Measurements from ENCODE around the gene SERPINA1. TPM values are rescaled to one million over a fixed set of nuclear protein-coding genes. Genes with fewer than 3 reads are reported as not detected.
"Not testable (repeated sequence)": the region's sequence is repeated elsewhere in the genome, so short reads cannot be mapped to it uniquely, and the experiment has no call there.

The SERPINA1 gene
- total RNA-seq, 2 experiments from 2014 or later, result 22.1 to 24.5 TPM

DNA sequence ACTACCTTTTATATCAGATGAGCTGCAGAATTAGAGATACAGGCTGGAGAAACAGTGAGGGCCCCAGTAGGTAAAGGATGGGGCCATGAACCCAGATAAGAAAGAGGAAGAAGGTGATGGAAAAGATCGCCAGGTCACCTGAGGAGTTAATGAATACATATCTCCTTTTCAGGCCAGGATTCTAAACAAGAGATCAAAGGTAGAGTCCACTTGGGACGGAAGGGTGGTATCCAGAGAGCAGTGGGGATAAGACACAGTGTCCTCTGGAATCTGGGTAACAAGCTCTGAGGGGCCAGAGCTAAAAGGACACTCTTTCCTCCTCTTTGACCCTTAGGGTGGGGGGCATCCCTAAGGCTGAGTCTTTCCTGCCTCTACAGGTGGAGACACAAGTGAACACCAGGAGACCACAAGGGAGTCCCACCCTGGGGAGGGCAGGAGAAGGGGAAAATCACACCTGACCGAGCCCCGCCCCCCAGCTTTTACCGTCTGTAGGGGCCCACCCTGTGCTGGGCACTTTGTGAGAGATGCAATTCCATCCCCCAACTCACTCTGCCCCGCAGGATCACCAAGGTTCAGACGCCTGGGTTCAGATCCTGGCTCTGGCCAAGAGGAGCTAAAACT lies 27.3 kb downstream of the SERPINA1 start:
- no peak for DNase-seq
- Mint-ChIP-seq H3K4me3 (no peak overlapping the region), H3K36me3 (no peaks in the 10 kb centered on the region), H3K4me1 (ENCODE audit: low read depth) (peaks cover 4% of the 10 kb centered on the region), H3K27me3 (peaks cover 16% of the 10 kb centered on the region), H3K27ac (no peak overlapping the region), H3K9me3 (no peaks in the 10 kb centered on the region)
- intact Hi-C loops (cut with micrococcal nuclease), result no loop called here
- POLR2A ChIA-PET, result no interaction called here
- CTCF ChIA-PET, result no interaction called here

DNA sequence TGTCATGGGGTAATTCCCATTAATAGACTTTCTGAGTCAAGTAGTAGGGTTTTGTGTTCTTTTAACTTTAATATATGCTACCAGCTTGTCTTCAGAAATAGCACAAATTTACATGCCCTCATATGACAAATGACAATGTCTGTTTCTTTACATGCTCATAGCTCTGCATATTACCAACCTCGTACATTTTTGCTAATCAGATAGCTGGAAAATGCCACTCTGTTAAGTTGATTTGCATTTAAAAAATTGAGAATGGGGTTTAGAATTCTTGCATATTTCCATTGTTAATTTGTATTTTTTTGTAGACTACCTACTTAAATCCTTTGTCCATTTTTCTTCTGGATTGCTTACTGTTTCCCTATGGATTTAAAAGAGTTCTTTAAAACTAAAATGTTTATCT lies 31.2 kb downstream of the SERPINA1 start:
- DNase-seq, result no peak
- Mint-ChIP-seq H3K27me3 (peaks cover 9% of the 10 kb centered on the region), H3K36me3 (peaks cover 8% of the 10 kb centered on the region), H3K27ac (no peak overlapping the region), H3K9me3 (peaks cover 17% of the 10 kb centered on the region), H3K4me1 (ENCODE audit: low read depth) (peaks cover 23% of the 10 kb centered on the region), H3K4me3 (no peak overlapping the region)
- CTCF ChIA-PET, result no interaction called here
- POLR2A ChIA-PET, result no interaction called here
- intact Hi-C loops (cut with micrococcal nuclease), result no loop called here

DNA sequence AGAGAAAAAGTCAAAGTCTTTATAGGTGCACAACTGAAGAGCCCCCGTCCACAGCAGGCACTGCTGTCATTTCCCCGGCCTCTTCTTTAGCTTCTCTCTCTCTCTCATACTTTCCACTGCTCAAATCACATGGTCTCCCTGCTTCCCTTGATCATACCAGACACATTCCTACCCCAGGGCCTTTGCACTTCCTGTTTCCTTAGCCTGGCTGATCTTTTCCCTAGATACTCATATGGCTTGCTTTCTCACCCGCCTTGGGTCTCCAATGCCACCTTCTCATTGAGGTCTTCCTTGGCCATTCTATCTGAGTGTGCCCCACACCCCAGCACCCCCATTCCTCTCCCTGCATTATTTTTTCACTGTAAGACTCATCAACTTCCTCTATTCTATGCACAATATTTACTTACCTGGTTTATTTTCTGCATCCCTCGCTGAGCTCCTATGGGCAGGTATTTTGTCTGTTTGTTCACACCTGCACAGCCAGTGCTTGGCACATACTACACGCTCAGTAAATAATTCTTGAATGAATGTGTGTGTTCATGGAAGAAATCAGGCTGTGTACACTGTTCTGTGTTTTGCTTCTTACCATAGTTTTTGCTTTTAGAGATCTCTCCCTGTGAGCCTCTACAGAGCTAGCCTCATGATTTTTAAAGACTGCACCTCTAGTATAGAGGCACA lies 31.9 kb downstream of the SERPINA1 start:
- POLR2A ChIA-PET, result interaction anchor here (0.5 kb wide), 1 partner anchor 10 kb away, joined by 3 read pairs; no protein-coding TSS in a partner anchor
- Mint-ChIP-seq H3K4me3 (no peak overlapping the region), H3K27ac (no peak overlapping the region), H3K27me3 (peaks cover 9% of the 10 kb centered on the region), H3K36me3 (peaks cover 11% of the 10 kb centered on the region), H3K9me3 (peaks cover 23% of the 10 kb centered on the region), H3K4me1 (ENCODE audit: low read depth) (peaks cover 26% of the 10 kb centered on the region)
- CTCF ChIA-PET, result no interaction called here
- no peak for DNase-seq
- intact Hi-C loops (cut with micrococcal nuclease), result no loop called here

DNA sequence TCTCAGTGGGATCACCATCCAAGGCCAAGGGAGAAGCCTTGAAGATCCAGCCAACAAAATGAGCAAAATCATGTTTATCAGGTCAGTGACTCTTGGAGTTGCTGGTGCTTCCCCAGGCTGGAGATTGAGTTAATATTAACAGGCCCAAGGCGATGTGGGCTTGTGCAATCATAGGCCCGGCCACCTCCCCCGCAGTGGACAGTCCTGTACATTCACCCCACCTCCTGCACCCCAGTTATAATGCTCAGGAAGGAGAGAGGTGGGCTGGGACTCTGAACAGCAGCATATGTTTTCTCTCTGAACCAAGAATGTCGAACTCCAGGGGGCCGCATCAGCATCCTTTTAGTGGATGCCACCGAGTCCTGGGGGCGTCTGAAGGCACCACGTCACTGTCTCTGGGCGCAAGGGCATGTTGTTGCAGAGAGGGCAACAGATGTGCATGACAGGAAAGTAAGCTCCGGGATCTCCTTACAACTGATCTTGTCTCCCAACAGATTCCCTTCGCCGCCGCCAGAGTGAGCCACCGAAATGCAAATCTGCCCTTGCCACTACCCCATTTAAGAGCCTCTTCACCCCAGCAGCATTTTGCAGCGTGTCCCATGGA lies 33.1 kb downstream of the SERPINA1 start:
- DNase-seq, result peak; percentile 51
- Mint-ChIP-seq H3K9me3 (peaks cover 23% of the 10 kb centered on the region), H3K36me3 (peaks cover 11% of the 10 kb centered on the region), H3K27me3 (peaks cover 9% of the 10 kb centered on the region), H3K4me3 (no peak overlapping the region), H3K4me1 (ENCODE audit: low read depth) (peaks cover 33% of the 10 kb centered on the region), H3K27ac (no peak overlapping the region)
- ChIA-PET CTCF (no interaction called here), POLR2A (interaction anchor here (1.6 kb wide), 1 partner anchor 9 kb away, joined by 4 read pairs; no protein-coding TSS in a partner anchor)
- intact Hi-C loops (cut with micrococcal nuclease), result loop anchor here (1.0 to 2.0 kb wide), 4 partner anchors 13 to 131 kb away; no protein-coding TSS in a partner anchor

DNA sequence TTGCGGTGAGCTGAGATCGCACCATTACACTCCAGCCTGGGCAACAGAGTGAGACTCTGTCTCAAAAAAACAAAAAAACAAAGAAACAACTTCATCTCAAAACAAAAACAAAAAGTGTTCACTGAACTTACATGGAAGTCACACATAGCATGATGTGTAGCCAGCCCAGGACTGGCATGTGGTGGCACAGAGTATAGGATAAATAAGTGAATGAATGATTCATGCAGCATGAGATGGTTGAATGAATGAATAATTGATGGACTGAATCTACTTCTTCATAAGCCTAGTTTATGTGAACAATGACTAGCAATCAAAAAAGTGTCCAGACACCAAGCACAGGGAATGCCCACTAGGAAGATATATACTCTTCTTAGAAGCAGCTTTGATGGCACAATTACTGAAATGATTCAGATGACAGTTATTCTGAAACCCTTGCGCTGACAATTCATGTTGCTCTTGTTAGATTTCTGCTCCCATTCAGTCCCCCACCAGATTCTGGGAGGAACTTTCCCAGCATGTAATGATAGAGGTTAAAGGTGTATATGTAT lies 33.7 kb downstream of the SERPINA1 start:
- no peak for DNase-seq
- ChIA-PET CTCF (no interaction called here), POLR2A (interaction anchor here (1.6 kb wide), 1 partner anchor 8 kb away, joined by 4 read pairs; no protein-coding TSS in a partner anchor)
- Mint-ChIP-seq H3K36me3 (peaks cover 11% of the 10 kb centered on the region), H3K4me1 (ENCODE audit: low read depth) (peaks cover 33% of the 10 kb centered on the region), H3K27ac (peak overlapping the region; percentile 18), H3K9me3 (peaks cover 23% of the 10 kb centered on the region), H3K27me3 (peaks cover 6% of the 10 kb centered on the region), H3K4me3 (no peak overlapping the region)
- intact Hi-C loops (cut with micrococcal nuclease), result loop anchor here (1.0 to 2.0 kb wide), 5 partner anchors 8 to 132 kb away; no protein-coding TSS in a partner anchor

DNA sequence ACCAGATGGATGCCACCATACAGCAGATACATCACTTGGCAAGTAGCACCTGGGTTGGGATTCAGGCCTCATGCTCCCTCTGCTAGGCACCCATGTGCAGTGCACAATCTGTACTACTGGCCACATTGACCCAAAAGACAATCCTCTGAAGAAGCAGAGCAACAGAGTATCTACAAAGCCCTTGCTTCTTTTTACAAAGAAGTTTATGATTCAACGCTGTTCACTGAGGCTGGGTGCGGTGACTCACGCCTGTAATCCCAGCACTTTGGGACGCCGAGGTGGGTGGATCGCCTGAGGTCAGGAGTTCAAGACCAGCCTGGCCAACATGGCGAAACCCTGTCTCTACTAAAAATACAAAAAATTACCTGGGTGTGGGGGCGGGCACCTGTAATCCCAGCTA lies 34.2 kb downstream of the SERPINA1 start:
- Mint-ChIP-seq H3K27ac (peak overlapping the region; percentile 18), H3K9me3 (peaks cover 23% of the 10 kb centered on the region), H3K36me3 (peaks cover 11% of the 10 kb centered on the region), H3K4me1 (ENCODE audit: low read depth) (peaks cover 33% of the 10 kb centered on the region)
- H3K27me3 Mint-ChIP-seq, CTCF ChIA-PET, DNase-seq, H3K4me3 Mint-ChIP-seq: not testable (repeated sequence)
- intact Hi-C loops (cut with micrococcal nuclease), result loop anchor here (1.0 to 2.0 kb wide), 3 partner anchors 8 to 59 kb away; no protein-coding TSS in a partner anchor
- POLR2A ChIA-PET, result interaction anchor here (1.6 kb wide), 1 partner anchor 8 kb away, joined by 4 read pairs; no protein-coding TSS in a partner anchor

DNA sequence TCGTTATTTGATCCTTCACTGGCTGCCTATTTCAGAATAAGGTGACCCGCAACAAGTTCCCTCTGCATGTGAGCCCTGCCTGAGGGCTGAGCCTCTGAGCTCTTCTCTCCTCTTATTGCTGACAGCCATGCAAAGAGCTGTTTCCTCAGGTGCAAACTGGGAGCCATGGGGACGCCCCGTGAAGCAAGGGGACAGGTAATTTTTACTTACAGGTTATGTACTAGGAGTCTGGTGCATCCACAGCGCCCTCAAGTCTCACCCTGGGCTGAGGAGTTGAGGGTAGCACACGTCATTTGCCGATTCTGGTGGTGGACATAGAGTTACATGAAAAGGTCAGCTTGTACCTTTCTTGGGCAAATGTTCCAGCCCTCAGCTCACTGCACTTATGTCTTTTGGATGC lies 39.1 kb downstream of the SERPINA1 start:
- Mint-ChIP-seq H3K4me1 (ENCODE audit: low read depth) (peaks cover 50% of the 10 kb centered on the region), H3K9me3 (peaks cover 25% of the 10 kb centered on the region), H3K27me3 (no peaks in the 10 kb centered on the region), H3K27ac (no peak overlapping the region), H3K4me3 (no peak overlapping the region), H3K36me3 (peaks cover 9% of the 10 kb centered on the region)
- intact Hi-C loops (cut with micrococcal nuclease), result loop anchor here (5.0 to 10.0 kb wide), 3 partner anchors 377 to 1176 kb away; no protein-coding TSS in a partner anchor
- no peak for DNase-seq
- POLR2A ChIA-PET, result no interaction called here
- CTCF ChIA-PET, result interaction anchor here (1.0 kb wide), 1 partner anchor 137 kb away, joined by 3 read pairs; no protein-coding TSS in a partner anchor

DNA sequence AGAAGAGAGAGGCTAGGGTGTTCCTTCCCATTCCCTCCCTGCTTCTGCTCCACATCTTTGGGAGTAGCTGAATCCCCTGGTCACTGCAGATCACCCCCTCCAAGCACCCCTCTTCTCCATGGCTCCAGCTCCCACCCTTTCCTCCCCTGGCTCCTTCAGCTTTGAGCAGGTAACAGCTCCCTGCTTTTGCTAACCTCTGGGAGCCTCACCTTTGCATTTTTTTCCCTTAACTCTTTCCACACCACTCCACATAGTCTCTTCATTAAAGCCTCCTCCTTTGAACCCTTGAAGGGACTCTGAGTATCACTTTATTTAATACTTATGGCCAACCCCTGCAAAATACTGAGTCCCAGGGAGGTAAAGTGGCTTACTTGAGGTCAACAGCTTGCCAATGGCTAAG lies 39.6 kb downstream of the SERPINA1 start:
- Mint-ChIP-seq H3K4me3 (no peak overlapping the region), H3K27ac (no peak overlapping the region), H3K4me1 (ENCODE audit: low read depth) (peaks cover 50% of the 10 kb centered on the region), H3K27me3 (no peaks in the 10 kb centered on the region), H3K36me3 (peaks cover 5% of the 10 kb centered on the region), H3K9me3 (peaks cover 25% of the 10 kb centered on the region)
- DNase-seq, result no peak
- ChIA-PET POLR2A (no interaction called here), CTCF (interaction anchor here (1.0 kb wide), 1 partner anchor 137 kb away, joined by 3 read pairs; no protein-coding TSS in a partner anchor)
- intact Hi-C loops (cut with micrococcal nuclease), result loop anchor here (5.0 to 10.0 kb wide), 3 partner anchors 377 to 1176 kb away; no protein-coding TSS in a partner anchor

DNA sequence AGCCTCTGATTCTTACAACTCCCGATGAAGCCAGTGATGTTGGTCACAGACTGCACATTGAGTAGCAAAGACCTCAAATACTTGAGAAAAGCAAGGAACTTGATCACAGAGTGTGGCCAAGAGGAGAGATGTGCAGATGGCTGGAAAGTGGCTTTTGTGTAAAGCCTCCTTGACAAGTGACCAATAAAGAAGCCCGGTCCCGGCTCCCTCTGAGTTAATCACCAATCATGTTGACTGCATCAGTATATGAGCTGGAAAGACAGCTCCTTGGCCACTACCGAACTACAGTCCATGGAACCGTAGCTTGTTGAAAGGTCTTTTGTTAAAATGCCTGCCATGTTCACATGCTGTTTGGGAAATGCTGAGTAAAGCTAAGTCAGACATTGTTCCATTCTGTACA lies 41.6 kb downstream of the SERPINA1 start:
- no peaks in the 10 kb centered on the region for H3K27me3 Mint-ChIP-seq
- POLR2A ChIA-PET, result interaction anchor here (0.7 to 1.2 kb wide), 6 partner anchors 8 to 48 kb away, joined by 3 to 6 read pairs (median 4); no protein-coding TSS in a partner anchor
- H3K4me3 Mint-ChIP-seq, result no peak overlapping the region
- peaks cover 65% of the 10 kb centered on the region for H3K4me1 Mint-ChIP-seq (ENCODE audit: low read depth)
- H3K9me3 Mint-ChIP-seq, result peaks cover 10% of the 10 kb centered on the region
- no peaks in the 10 kb centered on the region for H3K36me3 Mint-ChIP-seq
- DNase-seq, result no peak
- peak overlapping the region; percentile 95 for H3K27ac Mint-ChIP-seq
- intact Hi-C loops (cut with micrococcal nuclease), result loop anchor here (1.0 to 10.0 kb wide), 6 partner anchors 7 to 1178 kb away; no protein-coding TSS in a partner anchor
- CTCF ChIA-PET, result interaction anchor here (0.7 to 1.1 kb wide), 2 partner anchors 67 to 288 kb away, joined by 3 to 4 read pairs; no protein-coding TSS in a partner anchor

DNA sequence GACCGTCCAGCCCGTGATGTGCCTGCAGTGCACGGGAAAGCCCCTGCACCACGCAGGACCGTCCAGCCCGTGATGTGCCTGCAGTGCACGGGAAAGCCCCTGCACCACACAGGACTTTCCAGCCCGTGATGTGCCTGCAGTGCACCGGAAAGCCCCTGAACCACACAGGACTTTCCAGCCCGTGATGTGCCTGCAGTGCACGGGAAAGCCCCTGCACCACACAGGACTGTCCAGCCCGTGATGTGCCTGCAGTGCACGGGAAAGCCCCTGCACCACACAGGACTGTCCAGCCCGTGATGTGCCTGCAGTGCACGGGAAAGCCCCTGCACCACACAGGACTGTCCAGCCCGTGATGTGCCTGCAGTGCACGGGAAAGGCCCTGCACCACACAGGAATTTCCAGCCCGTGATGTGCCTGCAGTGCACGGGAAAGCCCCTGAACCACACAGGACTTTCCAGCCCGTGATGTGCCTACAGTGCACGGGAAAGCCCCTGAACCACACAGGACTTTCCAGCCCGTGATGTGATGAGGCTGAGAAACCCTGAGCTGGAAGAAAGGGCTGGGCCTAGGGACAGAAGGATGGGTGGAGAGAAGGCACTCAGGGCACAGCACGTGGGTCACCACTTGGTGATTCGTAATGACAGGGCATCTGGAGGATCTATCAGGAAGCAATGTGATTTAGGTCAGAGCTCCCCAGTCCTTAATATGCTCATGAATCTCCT lies 42.2 kb downstream of the SERPINA1 start:
- not testable (repeated sequence) for H3K27me3 Mint-ChIP-seq, H3K4me3 Mint-ChIP-seq, H3K36me3 Mint-ChIP-seq, H3K9me3 Mint-ChIP-seq
- ChIA-PET POLR2A (interaction anchor here (0.7 to 1.2 kb wide), 6 partner anchors 9 to 48 kb away, joined by 3 to 6 read pairs (median 4); no protein-coding TSS in a partner anchor), CTCF (interaction anchor here (0.7 to 1.3 kb wide), 3 partner anchors 67 to 288 kb away, joined by 3 to 4 read pairs (median 3); no protein-coding TSS in a partner anchor)
- intact Hi-C loops (cut with micrococcal nuclease), result loop anchor here (1.0 to 10.0 kb wide), 6 partner anchors 8 to 1179 kb away; no protein-coding TSS in a partner anchor
- peak; percentile 90 for DNase-seq
- H3K27ac Mint-ChIP-seq, result peak overlapping the region; percentile 95
- H3K4me1 Mint-ChIP-seq (ENCODE audit: low read depth), result peaks cover 65% of the 10 kb centered on the region

Data from activated CD4-positive, alpha-beta memory T cell treated with anti-CD3 and anti-CD28 coated beads for 36 hours (primary cell).